Hematopoietic multipotent progenitor cell treated with erythropoietin and hydrocortisone succinate and interleukin-3 and kit ligand, for 8 days (in vitro differentiated cells): ENCODE measurements around the gene UBP1.
"Not testable (repeated sequence)": the region's sequence is repeated elsewhere in the genome, so short reads cannot be mapped to it uniquely, and the experiment has no call there.

ENCODE experiments used
- DNase-seq: peaks from one replicate; pipeline ENCODE4 v3.0.0-alpha.2; 2015

UBP1 gene, protein sequence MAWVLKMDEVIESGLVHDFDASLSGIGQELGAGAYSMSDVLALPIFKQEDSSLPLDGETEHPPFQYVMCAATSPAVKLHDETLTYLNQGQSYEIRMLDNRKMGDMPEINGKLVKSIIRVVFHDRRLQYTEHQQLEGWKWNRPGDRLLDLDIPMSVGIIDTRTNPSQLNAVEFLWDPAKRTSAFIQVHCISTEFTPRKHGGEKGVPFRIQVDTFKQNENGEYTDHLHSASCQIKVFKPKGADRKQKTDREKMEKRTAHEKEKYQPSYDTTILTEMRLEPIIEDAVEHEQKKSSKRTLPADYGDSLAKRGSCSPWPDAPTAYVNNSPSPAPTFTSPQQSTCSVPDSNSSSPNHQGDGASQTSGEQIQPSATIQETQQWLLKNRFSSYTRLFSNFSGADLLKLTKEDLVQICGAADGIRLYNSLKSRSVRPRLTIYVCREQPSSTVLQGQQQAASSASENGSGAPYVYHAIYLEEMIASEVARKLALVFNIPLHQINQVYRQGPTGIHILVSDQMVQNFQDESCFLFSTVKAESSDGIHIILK

DNA sequence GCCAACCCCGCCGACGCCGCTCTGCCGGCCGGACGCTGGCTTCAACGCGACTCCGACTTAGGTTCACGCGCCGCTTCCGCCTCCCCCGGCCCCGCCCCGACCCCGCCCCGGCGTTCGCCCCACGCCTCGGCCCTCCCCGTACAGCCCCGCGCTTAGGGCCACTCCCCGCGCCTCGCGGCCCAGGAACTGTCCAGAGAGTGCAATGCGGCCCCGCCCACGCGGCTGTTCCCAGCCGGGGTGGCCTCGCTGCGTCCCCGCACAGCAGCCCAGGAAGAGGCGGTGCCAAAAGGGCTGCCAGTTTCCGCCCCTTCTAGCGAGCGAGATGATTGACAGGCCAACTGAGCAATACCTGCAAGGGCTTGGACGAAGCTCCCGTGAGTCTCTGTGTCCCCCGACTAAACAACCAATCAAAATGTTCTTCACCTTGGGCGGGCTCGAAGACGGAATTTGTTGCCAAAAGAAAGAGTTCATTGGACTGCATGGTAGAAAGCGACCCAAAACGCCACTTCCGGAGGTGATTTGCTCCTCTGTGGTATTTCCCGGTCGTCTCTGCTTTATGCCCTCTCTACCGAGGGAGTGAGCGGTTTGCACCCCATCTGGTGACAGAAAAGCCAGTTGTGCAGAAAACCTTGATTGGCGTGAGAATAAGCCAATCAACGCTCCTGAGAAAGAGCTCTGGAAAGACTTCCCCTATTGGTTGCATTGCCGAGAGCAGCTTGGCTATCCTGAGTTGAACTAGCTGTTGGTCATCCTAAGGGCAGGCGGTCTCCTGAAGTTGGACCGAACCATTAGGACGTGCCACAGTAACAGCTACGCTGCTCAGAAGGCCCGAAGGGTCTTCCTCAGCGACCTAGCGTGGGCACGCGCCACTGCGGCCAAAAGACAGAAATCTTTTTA, at the start of gene UBP1:
Gene UBP1 (minus strand): TSS at position 78 of the 897 bp plus-strand sequence. CDS start 557 bp downstream, outside the sequence.
- DNase-seq = peak; percentile 100

DNA sequence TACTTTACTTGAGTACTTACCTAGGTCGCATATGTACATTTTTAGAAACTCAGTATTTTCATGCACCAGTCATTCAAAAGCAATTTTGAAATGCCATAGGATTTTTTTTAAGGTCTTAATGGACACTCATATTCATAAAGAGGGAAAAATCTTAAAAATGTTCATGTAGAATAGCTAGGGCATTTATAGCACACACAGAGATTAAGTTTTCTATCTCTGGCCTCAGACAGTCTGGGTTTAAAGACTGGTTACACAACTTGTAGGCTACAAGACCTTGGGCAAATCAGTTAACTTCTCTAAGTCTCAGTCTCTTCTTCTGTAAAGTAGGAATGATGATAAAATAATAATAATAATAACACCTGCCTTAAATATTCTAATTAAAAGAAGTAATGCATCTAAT, 48.5 kb upstream of the UBP1 start:
- DNase-seq = no peak

DNA sequence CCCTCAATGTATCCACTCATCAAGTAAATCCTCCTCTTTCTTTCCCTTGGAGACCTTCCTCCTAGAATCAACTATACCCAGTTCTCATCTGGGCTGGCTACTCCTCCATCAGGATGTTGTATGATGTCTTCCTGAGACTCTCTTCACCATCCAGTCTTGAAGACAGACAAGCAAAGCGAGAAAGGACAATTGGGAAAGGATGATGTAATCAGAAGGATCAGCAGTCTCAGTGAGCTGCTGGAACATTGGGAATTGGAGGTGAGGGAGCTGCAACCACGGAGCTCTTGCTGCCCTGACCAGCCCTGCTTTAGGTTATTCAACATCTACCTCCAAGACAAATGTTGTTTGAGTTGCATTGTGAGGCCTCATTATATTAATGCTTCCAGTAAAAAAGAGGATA, 48.0 kb upstream of the UBP1 start:
- no peak for DNase-seq

DNA sequence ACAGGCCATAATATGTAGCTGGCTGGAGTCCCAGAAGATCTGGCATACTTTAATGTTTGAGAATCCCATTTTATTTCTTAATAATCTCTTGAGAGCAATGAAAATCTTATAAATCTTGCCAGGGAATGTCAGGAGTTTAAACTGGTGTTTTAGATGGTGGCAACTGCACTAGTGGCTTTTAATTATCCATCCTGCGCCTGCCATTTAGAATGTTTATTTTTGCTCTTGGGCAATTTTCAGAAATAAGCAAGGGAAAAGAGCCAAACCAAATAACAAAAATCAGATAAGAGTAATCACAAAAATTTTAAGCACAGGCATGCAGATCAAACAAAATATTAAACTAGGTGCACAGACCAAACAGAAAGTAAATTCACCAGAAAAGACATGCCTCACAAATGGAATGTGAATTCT, 41.9 kb upstream of the UBP1 start:
- no peak for DNase-seq

DNA sequence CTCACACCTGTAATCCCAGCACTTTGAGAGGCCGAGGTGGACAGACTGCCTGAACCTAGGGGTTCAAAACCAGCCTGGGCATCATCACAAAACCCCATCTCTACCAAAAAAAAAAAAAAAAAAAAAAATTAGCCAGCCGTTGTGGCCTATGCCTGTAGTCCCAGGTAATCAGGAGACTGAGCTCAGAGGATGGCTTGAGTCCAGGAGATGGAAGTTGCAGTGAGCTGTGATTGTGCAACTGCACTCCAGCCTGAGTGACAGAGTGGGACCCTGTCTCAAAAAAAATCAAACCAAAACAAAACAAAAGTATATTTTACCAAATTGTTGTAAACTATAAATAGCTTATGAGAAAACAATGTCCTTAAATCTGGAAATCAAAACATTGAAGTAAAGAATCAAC, 34.7 kb upstream of the UBP1 start:
- DNase-seq = no peak

DNA sequence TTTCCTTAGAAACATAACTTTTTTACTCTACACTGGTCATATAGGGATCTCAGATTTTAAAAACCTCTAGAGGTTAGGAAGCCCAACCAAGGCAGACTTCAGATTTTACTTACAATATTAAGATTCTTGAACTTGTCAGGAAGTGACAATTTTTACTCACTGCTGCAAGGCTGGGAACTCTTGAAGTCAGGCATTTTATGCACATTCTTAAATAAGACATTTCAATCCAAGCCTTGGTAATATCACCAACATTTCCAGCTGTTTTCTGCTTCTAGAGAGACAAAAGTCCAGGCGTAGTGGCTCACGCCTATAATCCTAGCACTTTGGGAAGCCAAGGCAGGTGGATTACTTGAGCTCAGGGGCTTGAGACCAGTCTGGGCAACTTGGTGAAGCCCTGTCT, 33.6 kb upstream of the UBP1 start:
- DNase-seq = no peak

DNA sequence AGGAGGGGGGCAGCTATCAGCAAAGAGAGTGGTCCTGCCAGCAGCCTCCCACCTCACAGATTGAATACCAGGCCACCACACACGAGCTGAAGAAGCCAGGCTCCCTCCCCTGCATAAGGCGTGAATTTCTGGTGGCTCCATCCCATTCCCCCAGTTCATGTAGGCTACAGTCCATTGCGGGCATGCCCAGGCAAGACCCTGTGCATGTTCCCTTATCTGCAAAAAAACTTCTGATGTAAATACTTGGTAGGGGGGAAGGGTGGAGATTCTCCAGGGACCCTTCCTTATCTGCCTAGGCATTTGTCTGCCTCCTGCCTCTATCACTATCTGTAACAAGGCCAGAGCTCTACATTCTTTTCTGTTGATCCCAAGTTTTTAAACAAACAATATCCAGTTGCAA, 27.6 kb upstream of the UBP1 start:
- DNase-seq = peak; percentile 80

DNA sequence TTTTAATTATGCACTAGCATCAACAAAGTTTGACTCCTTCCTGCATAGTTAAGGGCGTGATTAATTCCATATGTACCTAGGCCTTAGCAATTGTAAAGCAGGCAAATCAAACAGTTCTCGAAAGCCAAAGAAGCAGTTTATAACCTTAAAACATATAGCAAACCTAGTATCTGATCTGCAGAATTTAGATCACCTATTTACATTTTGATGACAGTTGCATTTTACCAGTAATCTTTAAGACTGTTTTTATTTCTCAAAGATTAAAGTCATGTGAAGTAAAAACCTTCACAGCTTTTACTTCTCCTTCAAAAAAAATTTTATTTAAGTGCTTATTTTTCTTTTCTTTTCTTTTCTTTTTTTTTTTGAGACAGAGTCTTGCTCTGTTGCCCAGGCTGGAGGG, 20.9 kb upstream of the UBP1 start:
- no peak for DNase-seq

DNA sequence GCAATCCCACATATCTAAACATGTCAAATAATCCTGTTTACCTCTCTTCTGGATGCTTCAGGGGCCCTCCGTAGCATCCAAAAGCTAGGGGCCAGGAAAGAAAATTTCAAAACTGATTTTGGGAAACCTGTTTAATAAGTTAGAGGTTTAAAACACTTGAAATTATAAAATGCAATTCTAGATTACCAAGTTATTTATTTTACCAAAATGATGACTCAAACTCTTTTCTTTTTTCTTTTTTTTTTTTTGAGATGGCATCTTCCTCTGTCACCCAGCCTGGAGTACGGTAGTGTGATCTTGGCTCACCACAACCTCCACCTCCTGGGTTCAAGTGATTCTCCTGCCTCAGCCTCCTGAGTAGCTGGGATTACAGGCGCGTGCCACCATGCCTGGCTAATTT, 19.4 kb upstream of the UBP1 start:
- DNase-seq = not testable (repeated sequence)

DNA sequence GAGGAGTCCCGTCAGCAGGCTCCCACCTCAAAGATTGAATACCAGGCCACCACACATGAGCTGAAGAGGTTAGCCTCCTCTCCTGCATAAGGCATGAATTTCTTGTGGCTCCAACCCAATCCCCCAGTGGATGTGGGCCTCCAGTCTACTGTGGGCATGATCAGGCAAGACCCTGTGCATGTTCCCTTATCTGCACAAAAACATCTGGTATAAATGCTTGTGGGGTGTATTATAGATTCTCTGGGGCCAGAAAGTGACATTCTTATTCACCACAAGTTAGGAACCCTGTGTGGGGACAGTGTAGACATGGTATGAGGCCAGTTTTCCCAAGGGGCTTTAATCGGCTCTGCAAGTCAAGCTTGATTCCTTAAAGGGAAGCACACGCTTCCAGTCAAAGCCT, 18.2 kb upstream of the UBP1 start:
- DNase-seq = peak; percentile 87

DNA sequence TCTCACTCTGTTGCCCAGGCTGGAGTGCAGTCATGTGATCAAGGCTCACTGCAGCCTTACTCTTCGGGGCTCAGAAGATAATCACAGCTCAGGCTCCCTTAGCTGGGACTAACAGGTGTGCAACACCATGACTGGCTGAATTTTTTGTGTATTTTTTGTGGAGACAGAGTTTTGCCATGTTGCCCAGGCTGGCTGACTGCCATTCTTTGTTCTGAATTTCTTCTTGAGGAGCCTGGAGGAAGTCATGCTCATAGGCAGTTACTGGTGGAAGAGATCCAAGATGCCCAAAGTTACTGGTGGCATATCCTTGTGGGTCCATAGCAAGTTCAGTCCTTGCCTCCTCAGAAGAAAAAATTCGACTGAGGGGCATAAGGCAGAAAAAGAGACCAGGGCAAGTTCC, 16.6 kb upstream of the UBP1 start:
- DNase-seq = no peak

DNA sequence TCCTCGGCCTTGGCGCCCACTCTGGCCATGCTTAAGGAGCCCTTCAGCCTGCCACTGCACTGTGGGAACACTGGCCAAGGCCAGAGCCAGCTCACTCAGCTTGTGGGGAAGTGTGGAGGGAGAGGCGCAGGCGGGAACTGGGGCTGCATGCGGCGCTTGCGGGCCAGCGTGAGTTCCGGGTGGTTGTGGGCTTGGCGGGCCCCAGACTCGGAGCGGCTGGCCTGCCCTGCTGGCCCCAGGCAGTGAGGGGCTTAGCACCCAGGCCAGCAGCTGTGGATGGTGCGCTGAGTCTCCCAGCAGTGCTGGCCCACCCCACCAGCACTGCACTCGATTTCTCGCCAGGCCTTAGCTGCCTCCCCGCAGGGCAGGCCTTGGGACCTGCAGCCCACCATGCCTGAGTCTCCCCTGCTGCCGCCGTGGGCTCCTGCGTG, 13.1 kb upstream of the UBP1 start:
- DNase-seq = no peak

DNA sequence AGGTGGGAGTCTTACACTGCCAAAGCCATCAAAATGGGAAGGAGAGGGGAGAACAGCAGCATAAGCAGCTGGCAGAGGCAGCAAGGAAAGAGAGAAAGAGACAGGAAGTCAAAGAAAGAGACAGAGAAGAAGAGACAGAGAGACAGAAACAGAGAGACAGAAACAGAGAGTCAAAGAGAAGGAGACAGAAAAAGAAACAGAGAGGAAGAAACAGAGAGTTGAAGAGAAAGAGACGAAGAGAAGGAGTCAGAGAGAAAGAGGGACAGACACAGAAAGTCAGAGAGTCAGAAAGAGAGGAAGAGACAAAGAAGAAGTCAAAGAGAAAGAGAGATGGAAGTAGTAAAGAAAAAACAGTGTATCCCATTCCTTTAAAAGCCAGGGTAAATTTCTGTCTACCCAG, 11.8 kb upstream of the UBP1 start:
- not testable (repeated sequence) for DNase-seq

DNA sequence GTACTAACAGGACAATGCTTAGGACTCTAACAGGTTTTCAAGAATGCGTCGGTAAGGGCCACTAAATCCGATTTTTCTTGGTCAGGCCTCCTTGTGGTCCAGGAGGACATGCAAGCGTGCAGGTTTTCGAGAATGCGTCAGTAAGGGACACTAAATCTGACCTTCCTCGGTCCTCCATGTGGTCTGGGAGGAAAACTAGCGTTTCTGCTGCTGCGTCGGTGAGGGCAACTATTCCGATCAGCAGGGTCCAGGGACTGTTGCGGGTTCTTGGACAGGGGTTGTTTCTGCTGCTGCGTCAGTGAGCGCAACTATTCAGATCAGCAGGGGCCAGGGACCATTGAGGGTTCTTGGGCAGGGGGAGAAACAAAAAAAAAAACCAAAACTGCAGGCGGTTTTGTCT, 7.8 kb upstream of the UBP1 start:
- DNase-seq = no peak

DNA sequence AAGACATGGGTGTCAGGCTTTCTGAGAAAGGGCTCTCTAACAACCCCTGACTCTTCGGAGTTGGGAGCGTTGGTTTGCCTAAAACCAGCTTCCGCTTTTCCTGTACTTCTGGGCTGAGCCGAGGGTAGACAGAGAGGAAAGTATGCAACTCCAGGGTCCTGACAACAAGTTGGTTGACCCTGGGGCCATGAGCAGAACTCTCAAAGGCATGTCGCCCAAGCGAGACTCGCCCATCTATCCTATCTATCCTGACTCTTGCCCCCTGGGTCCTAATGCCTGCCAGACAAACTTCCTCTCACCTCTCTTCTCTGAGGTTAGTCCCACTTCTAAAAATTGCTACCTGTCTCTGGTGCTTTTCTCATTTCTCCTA, 7.0 kb upstream of the UBP1 start:
- DNase-seq = not testable (repeated sequence)

DNA sequence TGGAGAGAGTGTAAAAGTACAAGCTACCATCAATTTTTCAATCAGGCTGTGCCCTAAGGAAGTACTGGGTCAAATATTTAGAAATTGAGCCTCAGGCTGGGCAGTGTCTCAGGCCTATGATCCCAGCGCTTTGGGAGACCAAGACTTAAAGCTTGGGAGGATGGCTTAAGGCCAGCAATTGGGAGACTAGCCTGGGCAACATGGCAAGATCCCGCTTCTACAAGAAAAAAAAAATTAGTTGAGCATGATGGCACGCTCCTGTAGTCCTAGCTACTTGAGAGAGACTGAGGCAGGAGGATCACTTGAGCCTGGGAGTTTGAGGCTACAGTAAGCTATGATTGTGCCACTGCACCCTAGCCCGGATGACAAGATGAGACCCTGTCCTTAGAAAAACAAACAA, 2.0 kb upstream of the UBP1 start:
- DNase-seq = no peak

DNA sequence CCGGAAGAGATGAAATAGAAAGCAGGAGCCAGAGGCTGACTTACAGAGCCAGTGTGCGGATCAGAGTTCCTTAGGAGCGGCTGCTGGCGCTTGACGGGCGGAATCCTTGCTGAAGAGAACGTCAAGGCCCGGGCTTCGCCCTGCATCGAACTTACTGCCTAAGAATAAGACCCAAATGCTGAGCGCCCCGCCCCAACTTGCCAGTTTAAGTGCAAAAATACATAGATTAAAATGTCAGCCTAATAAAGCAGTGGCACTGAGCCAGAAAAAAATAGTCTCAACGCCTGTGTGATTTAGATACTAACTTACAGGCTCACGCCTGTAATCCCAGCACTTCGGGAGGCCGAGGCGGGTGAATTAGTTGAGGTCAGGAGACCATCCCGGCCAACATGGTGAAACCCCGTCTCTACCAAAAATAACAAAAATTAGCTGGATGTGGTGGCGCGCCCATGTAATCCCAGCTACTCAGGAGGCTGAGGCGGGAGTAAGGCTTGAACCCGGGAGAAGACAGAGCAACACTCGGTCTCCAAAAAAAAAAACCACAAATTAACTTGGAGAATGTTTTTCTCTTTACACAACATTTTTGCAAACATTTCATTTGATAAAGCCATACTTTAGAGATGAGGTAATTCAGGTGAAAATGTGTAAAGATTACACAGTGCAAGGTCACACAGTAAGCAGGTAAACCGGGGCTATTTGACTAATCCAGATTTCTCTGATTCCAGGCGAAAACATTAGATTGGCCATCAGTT, 1.2 kb upstream of the UBP1 start:
- peak; percentile 88 for DNase-seq

DNA sequence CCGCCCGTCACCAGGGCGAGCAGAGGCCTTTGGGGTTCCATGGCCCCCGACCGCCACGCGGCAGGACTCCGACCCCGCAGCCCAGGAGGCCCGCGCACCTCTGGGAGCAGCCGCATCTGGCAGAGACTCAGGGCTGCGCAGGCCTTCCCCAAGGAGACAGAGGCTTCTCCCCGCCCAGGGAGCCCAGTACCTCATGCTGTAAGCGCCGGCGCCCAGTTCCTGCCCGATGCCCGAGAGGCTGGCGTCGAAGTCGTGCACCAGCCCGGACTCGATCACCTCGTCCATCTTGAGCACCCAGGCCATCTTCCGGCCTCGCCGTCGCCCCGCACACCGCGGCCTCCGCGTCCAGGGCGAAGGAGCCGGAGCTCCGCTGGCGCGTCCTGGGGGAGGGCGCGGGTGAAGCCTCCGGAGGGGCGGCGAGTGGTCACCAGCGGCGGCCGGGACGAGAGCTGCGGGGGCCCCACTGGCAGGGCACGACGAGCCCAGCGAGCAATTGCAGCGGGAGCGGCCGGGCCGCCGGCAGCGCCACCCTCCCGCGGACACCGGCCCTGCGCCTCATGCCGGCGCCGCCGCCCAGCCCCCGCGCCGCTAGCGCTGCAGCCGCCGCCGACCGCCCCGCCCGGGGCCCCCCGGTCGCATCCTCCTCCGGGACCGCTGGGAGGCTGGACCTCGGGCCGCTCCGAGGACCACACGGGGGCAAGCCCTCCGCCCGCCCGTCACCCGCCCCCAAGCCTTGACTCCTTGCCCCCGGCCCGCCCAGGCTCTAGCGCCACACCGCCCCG, 468 bp downstream of the UBP1 start:
- DNase-seq = peak; percentile 42

DNA sequence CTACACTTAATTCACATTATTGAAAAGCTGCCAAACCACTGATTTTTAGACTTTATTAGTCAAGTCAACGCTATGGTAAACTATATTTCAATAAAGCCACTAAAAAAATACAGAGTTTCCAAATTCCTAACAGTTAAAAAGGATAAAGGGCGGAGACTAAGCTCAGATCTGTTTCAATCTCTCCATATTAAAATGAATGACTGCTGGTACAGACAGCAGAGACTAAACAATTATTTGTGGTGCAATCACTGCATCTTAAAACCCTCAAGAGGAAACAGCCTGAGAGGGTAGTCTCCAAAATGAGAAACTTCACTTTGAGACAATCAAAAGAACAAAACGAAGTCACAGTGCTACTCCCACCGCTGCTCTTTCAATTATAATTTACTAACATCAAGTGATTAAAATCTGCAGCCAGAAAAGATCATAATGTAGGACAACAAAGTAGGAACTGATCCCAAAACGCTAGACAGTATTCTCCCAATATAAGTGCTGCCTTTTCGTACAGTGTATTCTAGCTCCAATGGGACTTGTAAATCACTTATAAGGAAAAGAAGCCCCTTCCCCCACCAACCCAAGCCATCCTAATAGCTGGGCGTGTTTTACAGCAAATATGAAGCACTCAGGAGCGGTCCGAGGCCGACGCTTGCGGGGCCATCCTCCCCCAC, 1.2 kb downstream of the UBP1 start:
- DNase-seq = no peak

DNA sequence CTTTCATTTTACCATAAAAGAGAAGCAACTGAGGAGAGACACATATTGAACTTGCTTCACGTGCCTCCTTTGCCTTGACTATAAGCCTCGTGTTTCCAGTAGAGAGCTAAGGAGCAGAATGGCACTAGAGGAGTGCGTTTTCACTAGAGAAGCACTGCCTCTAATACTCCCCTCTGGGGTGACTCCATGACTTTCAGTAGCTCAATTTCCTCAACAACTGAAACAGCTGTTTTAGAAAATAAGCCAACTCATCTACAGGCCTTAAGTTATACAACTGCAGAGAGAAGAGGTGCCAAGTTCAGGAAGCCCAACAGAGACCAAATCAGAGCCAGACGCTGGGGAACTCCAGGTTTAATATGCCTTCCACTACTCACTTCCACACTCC, 1.9 kb downstream of the UBP1 start:
- peak; percentile 32 for DNase-seq

DNA sequence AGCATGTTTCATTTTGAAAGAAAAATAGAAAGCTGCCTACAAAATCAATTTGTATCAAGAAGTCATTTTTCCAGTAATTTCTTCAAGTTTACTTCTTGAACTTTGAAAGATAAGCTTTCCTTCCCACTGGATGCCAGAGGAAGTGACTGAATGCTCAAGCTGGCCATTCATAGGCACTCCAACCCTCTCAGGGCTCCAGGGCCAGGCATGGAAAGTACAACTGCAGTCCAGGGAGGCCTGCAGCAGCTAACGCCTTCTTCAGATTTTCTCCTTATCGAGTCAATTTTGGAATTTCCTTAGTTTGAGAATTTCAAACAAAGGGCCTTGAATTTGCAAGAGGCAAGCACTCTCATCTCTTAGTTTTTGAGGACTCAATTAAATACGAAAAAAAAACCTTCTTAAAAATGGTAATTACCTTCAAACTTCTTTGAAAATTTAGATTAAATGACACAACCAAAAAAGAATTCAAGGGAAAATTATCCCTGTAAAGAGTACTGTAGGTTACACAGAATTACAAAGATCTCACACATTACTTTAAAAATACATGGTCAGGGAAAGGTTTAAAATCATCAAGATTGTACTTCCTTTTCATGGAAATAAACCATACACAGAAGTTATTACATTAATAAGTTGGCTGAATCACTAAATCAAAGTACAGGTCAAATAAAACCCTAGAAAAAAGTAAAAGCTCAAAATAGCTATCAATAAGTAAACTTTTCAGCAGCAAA, 2.5 kb downstream of the UBP1 start:
- DNase-seq = peak; percentile 21
